H1 (cell line): Measurements from ENCODE around the gene UNC119. TPM values are rescaled to one million over a fixed set of nuclear protein-coding genes. Genes with fewer than 3 reads are reported as not detected.

Experiments used
- CTCF ChIA-PET: fragments of 300-600 bp; sonication (Branson Sonifier 250); formaldehyde crosslinking; loops from one replicate; lab custom pipeline; 2021; ENCODE audit not compliant: partially characterized antibody; lab: Charles Lee
- POLR2A ChIA-PET: fragments of 300-600 bp; sonication (Branson Sonifier 250); formaldehyde crosslinking; loops from one replicate; lab custom pipeline; 2021; ENCODE audit warnings: inconsistent platforms; ENCODE audit not compliant: partially characterized antibody; lab: Charles Lee
- DNase-seq, 2 experiments: peaks; one replicate each; pipeline versions ENCODE4 v3.0.0 to v3.0.0-alpha.2; 2010 to 2022; ENCODE audit warnings: low spot score in 2 of 2, low read depth in 1 of 2, mixed read lengths in 1 of 2
- FAIRE-seq: peaks from 2 replicates; lab custom pipeline; 2011; peaks lifted over from hg19 to GRCh38; lab: Jason Lieb, UNC
- H2AFZ ChIP-seq: 2 replicates; pipeline ENCODE4 v1.8.1; 2012; ENCODE audit warnings: low read length, inconsistent platforms
- H2AK5ac ChIP-seq: 2 replicates; pipeline ENCODE4 v1.6.1; 2013; ENCODE audit warnings: low read depth, low read length
- H2BK120ac ChIP-seq: replicated peaks from 2 replicates; pipeline ENCODE3; 2013; ENCODE audit warnings: low read depth, low read length, inconsistent platforms
- H2BK12ac ChIP-seq: 2 replicates; pipeline ENCODE4 v1.6.1; 2013; ENCODE audit warnings: low read depth, low read length
- H2BK15ac ChIP-seq: 2 replicates; pipeline ENCODE4 v1.6.1; 2013; ENCODE audit warnings: low read length
- H2BK20ac ChIP-seq: 2 replicates; pipeline ENCODE4 v1.6.1; 2013; ENCODE audit warnings: low read length
- H2BK5ac ChIP-seq: 2 replicates; pipeline ENCODE4 v1.6.1; 2013; ENCODE audit warnings: low read depth, low read length
- H3K14ac ChIP-seq: 2 replicates; pipeline ENCODE4 v1.6.1; 2013; ENCODE audit warnings: inconsistent platforms; ENCODE audit not compliant: insufficient read length
- H3K18ac ChIP-seq: 2 replicates; pipeline ENCODE4 v1.6.1; 2013; ENCODE audit warnings: low read length; ENCODE audit errors: extremely low read depth
- H3K23ac ChIP-seq: 2 replicates; pipeline ENCODE4 v1.6.1; 2013; ENCODE audit warnings: inconsistent platforms; ENCODE audit not compliant: insufficient read length
- H3K23me2 ChIP-seq: 2 replicates; pipeline ENCODE4 v1.6.1; 2013; ENCODE audit warnings: low read depth, low read length
- H3K27ac ChIP-seq: 2 replicates; pipeline ENCODE4 v1.6.1; 2011; ENCODE audit warnings: low read depth, low read length, inconsistent platforms
- H3K27me3 ChIP-seq, 4 experiments: replicated peaks in 1 of 4; 1 replicate in 1 of 4; 2 replicates in 3 of 4; pipeline versions ENCODE4 v1.6.1 to v1.8.1; 2011 to 2013; ENCODE audit warnings: low read length in 3 of 4, mild to moderate bottlenecking in 3 of 4, inconsistent platforms in 2 of 4, mixed read lengths in 2 of 4, moderate library complexity in 1 of 4; ENCODE audit not compliant: control insufficient read depth in 3 of 4, insufficient read depth in 3 of 4; ENCODE audit errors: extremely low read depth in 1 of 4
- H3K36me3 ChIP-seq, 4 experiments: 2 replicates each; pipeline versions ENCODE4 v1.6.1 to v1.8.1; 2011 to 2013; ENCODE audit warnings: mild to moderate bottlenecking in 4 of 4, low read length in 3 of 4, moderate library complexity in 2 of 4, control low read depth in 1 of 4, inconsistent platforms in 1 of 4; ENCODE audit not compliant: insufficient read depth in 4 of 4, control insufficient read depth in 2 of 4
- H3K4ac ChIP-seq: replicated peaks from 2 replicates; pipeline ENCODE3; 2013; ENCODE audit warnings: low read length, low read depth, mixed read lengths, inconsistent platforms; ENCODE audit not compliant: insufficient read length
- H3K4me1 ChIP-seq, 4 experiments: replicated peaks in 1 of 4; 1 replicate in 1 of 4; 2 replicates in 3 of 4; pipeline versions ENCODE4 v1.6.1 to v1.8.1; 2011 to 2013; ENCODE audit warnings: low read length in 3 of 4, inconsistent platforms in 2 of 4, mixed read lengths in 1 of 4; ENCODE audit not compliant: insufficient read depth in 4 of 4, control insufficient read depth in 3 of 4
- H3K4me2 ChIP-seq, 2 experiments: 2 replicates each; pipeline versions ENCODE4 v1.6.1 to v1.8.1; 2011 to 2013; ENCODE audit warnings: low read depth in 2 of 2, low read length in 2 of 2, control low read depth in 1 of 2, inconsistent platforms in 1 of 2, mild to moderate bottlenecking in 1 of 2; ENCODE audit not compliant: insufficient read depth in 1 of 2
- H3K4me3 ChIP-seq, 4 experiments: fragments of 200-600, 300-600 bp in 1 of 4; sonication (generic), shearing (Covaris generic), sonication (Bioruptor Twin) in 1 of 4; 2 replicates each; pipeline versions ENCODE4 v1.5.1 to v1.8.1; 2011 to 2016; ENCODE audit warnings: low read length in 4 of 4, low read depth in 3 of 4, control low read depth in 2 of 4, inconsistent platforms in 2 of 4, mild to moderate bottlenecking in 2 of 4, mixed read lengths in 1 of 4, moderate library complexity in 1 of 4; ENCODE audit not compliant: insufficient read depth in 2 of 4; ENCODE audit errors: extremely low read depth in 1 of 4
- H3K56ac ChIP-seq: replicated peaks from 2 replicates; pipeline ENCODE3; 2013; ENCODE audit warnings: low read depth, mild to moderate bottlenecking, mixed read lengths, low read length, inconsistent platforms; ENCODE audit not compliant: insufficient read length
- H3K79me1 ChIP-seq: 2 replicates; pipeline ENCODE4 v1.6.1; 2013; ENCODE audit warnings: low read depth, low read length, control low read depth
- H3K79me2 ChIP-seq, 2 experiments: 2 replicates each; pipeline versions ENCODE4 v1.6.1 to v1.8.1; 2012 to 2013; ENCODE audit warnings: low read length in 2 of 2, mild to moderate bottlenecking in 2 of 2, inconsistent platforms in 1 of 2; ENCODE audit not compliant: insufficient read depth in 2 of 2, control insufficient read depth in 1 of 2
- H3K9ac ChIP-seq, 4 experiments: replicated peaks in 1 of 4; 1 replicate in 1 of 4; 2 replicates in 3 of 4; pipeline versions ENCODE4 v1.6.1 to v1.8.1; 2011 to 2013; ENCODE audit warnings: low read depth in 3 of 4, low read length in 3 of 4, control low read depth in 2 of 4, mild to moderate bottlenecking in 2 of 4, moderate library complexity in 2 of 4, inconsistent platforms in 1 of 4; ENCODE audit errors: extremely low read depth in 1 of 4
- H3K9me3 ChIP-seq, 2 experiments: 2 replicates each; pipeline versions ENCODE4 v1.6.1 to v1.8.1; 2012 to 2013; ENCODE audit warnings: mild to moderate bottlenecking in 2 of 2, moderate library complexity in 2 of 2, control low read depth in 1 of 2, inconsistent platforms in 1 of 2, low read depth in 1 of 2, low read length in 1 of 2, mixed read lengths in 1 of 2; ENCODE audit not compliant: insufficient read depth in 2 of 2
- H4K20me1 ChIP-seq, 2 experiments: replicated peaks in 1 of 2; 2 replicates each; pipeline versions ENCODE3 to v1.8.1; 2011 to 2013; ENCODE audit warnings: inconsistent platforms in 2 of 2, low read length in 2 of 2, mild to moderate bottlenecking in 1 of 2; ENCODE audit not compliant: insufficient read depth in 2 of 2, control insufficient read depth in 1 of 2
- H4K5ac ChIP-seq: 2 replicates; pipeline ENCODE4 v1.6.1; 2013; ENCODE audit warnings: low read length, low read depth, mixed read lengths, inconsistent platforms; ENCODE audit not compliant: insufficient read length
- H4K8ac ChIP-seq: 2 replicates; pipeline ENCODE4 v1.8.0; 2013; ENCODE audit warnings: mild to moderate bottlenecking, moderate library complexity, low read length, inconsistent platforms; ENCODE audit not compliant: insufficient read depth; ENCODE audit errors: extremely low read depth
- H4K91ac ChIP-seq: replicated peaks from 2 replicates; pipeline ENCODE3; 2013; ENCODE audit warnings: low read length, mixed read lengths, inconsistent platforms; ENCODE audit not compliant: insufficient read length
- BACH1 ChIP-seq: IDR thresholded peaks from 2 replicates; pipeline ENCODE4 v1.6.1; 2012; ENCODE audit warnings: low read length, improper control_type of control experiment
- CTCF ChIP-seq, 3 experiments: IDR thresholded peaks; 1 replicate in 2 of 3; 2 replicates in 1 of 3; pipeline versions ENCODE4 v1.5.1 to v1.6.1; 2011; ENCODE audit warnings: low read length in 3 of 3, mild to moderate bottlenecking in 3 of 3, inconsistent platforms in 2 of 3, low read depth in 1 of 3, moderate library complexity in 1 of 3; ENCODE audit not compliant: insufficient read depth in 1 of 3; ENCODE audit errors: control extremely low read depth in 1 of 3
- WGBS, 2 experiments: shearing (Covaris generic) in 1 of 2; methylation state at CpG; one replicate each; pipeline versions ENCODE4 v1.1.6 to v1.1.7; 2013 to 2015; ENCODE audit warnings: low lambda C conversion rate in 2 of 2, mixed read lengths in 2 of 2, inconsistent platforms in 1 of 2, low coverage in 1 of 2, missing lambda C conversion rate in 1 of 2; ENCODE audit not compliant: insufficient replicate concordance in 2 of 2, insufficient coverage in 1 of 2, insufficient read length in 1 of 2; ENCODE audit errors: extremely low coverage in 1 of 2, missing lambda C conversion rate in 1 of 2; 5-methylcytosine and 5-hydroxymethylcytosine counted together
- polyA plus RNA-seq, 7 experiments: library from polyadenylated mRNA; depleted of rRNA in 3 of 7; stranded (reverse) in 5 of 7; unstranded in 2 of 7; fragments of >200 nt in 5 of 7; fragments of 200-250 nt in 2 of 7; gene quantifications; 1 replicate in 5 of 7; 2 replicates in 1 of 7; 4 replicates in 1 of 7; pipeline versions ENCODE4 v1.2.1 to v1.2.3, GENCODE V29; 2011 to 2013; ENCODE audit warnings: missing spikeins in 2 of 7, mixed read lengths in 2 of 7
- total RNA-seq: library from RNA; stranded (reverse); fragmentation: NEBNext Ultra II Directional; extraction: Animal tissue kit (Norgen Biotek cat#: 25700); gene quantifications from 2 replicates; pipeline ENCODE4 v1.2.1, GENCODE V29; 2021

The UNC119 gene
- total and polyA plus RNA-seq, 2 of the 8 experiments (the other 6 are each of a cell fraction or from before 2014, with no cell fraction given), result 43.5 to 94.4 TPM

DNA sequence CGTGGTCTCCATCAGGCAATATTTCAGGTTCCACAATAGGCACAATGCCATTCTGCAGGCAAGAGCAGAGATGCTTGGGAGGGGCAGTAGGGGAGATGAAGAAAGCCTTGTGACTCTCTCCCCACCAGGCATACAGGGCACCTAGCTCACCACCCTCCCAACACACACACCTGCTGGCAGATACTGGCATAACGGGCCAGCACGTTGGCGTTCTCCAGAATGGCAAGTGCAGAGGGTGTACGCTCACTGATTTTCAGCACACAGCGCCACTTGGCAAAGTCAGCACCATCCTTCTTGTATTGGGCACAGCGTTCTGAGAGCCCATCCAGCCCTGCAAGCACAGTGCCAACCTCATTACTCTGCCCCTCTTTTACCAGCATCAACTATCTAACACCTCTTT lies 22.1 kb upstream of the UNC119 start:
- DNase-seq, result no peak
- H3K4me3 ChIP-seq, result no peak overlapping the region
- H2BK15ac ChIP-seq, result no peak overlapping the region
- ChIA-PET CTCF (interaction anchor here (1.1 to 3.5 kb wide), 5 partner anchors 20 to 217 kb away, joined by 3 to 18 read pairs (median 4); partner anchors contain the start of gene POLDIP2), POLR2A (interaction anchor here (0.9 to 4.2 kb wide), 4 partner anchors 24 to 88 kb away, joined by 3 to 24 read pairs (median 8); partner anchors contain the start of genes BLTP2 and SPAG5)
- no peak overlapping the region for H3K4ac ChIP-seq
- H3K27ac ChIP-seq, result no peak overlapping the region
- H2AK5ac ChIP-seq, result no peak overlapping the region
- H4K8ac ChIP-seq, result no peak overlapping the region
- H3K4me1 ChIP-seq, result peaks cover 2 to 9% (median 6%) of the 10 kb centered on the region in 4 experiments; a peak in 6 of 7 replicates
- no peak overlapping the region for H3K4me2 ChIP-seq
- WGBS, 2 experiments, result 95% methylated on average over 7 of the region's 7 CpGs; no CpG with 5 or more reads in 1 of the 2 experiments
- no peak overlapping the region for H3K18ac ChIP-seq
- no peak overlapping the region for H3K14ac ChIP-seq
- H2BK120ac ChIP-seq, result no peak overlapping the region
- no peak for TF ChIP-seq BACH1
- peak in 2 of 3 experiments; percentile 22 to 23; a peak in 2 of 4 replicates for TF ChIP-seq CTCF (IDR thresholded peaks at IDR 0.05; ENCODE audit: control extremely low read depth in 1 of 3, insufficient read depth in 1 of 3, low read depth in 1 of 3, low read length in 3 of 3)
- H3K23ac ChIP-seq, result no peak overlapping the region
- no peak overlapping the region for H4K5ac ChIP-seq
- peaks cover 0 to 10% of the 10 kb centered on the region in 2 experiments; a peak in 2 of 4 replicates for H3K79me2 ChIP-seq
- peaks cover 0 to 8% (median 4%) of the 10 kb centered on the region in 4 experiments; a peak in 4 of 7 replicates for H3K27me3 ChIP-seq
- no peaks in the 10 kb centered on the region for H3K9me3 ChIP-seq
- no peak overlapping the region for H2BK20ac ChIP-seq
- no peak for FAIRE-seq
- H4K20me1 ChIP-seq, result peaks cover 3 to 4% of the 10 kb centered on the region in 2 experiments
- H3K79me1 ChIP-seq, result no peaks in the 10 kb centered on the region
- H3K56ac ChIP-seq, result no peak overlapping the region
- peaks cover 12 to 22% (median 20%) of the 10 kb centered on the region in 4 experiments for H3K36me3 ChIP-seq
- peaks cover 6% of the 10 kb centered on the region for H3K23me2 ChIP-seq
- H2AFZ ChIP-seq, result no peak overlapping the region
- no peak overlapping the region for H2BK5ac ChIP-seq
- no peak overlapping the region for H4K91ac ChIP-seq
- no peak overlapping the region for H3K9ac ChIP-seq
- peak overlapping the region; percentile 12; the same call in 1 of the 2 replicates for H2BK12ac ChIP-seq
